Calu3 (cell line): ENCODE measurements around the gene EFCAB6. TPM values are rescaled to one million over a fixed set of nuclear protein-coding genes. Genes with fewer than 3 reads are reported as not detected.

ENCODE experiments used
- BruUV-seq: library from RNA; stranded (reverse); fragments of 400-500 nt; replicated peaks from 2 replicates; lab custom pipeline; 2021; lab: Mats Ljungman, UMichigan
- CTCF ChIA-PET: fragments of 300-600 bp; sonication (Branson Sonifier 250); formaldehyde crosslinking; loops from one replicate; lab custom pipeline; 2022; ENCODE audit warnings: antibody characterized with exemption; lab: Charles Lee
- DNase-seq: peaks from one replicate; pipeline ENCODE4 v3.0.0; 2022
- H3K27ac Mint-ChIP-seq: one replicate; pipeline ENCODE4 v1.8.0; 2022; ENCODE audit warnings: mixed read lengths; ENCODE audit not compliant: unreplicated experiment
- H3K27me3 Mint-ChIP-seq: one replicate; pipeline ENCODE4 v1.8.0; 2022; ENCODE audit warnings: mixed read lengths; ENCODE audit not compliant: unreplicated experiment
- H3K36me3 Mint-ChIP-seq: one replicate; pipeline ENCODE4 v1.8.0; 2022; ENCODE audit warnings: mild to moderate bottlenecking, moderate library complexity, mixed read lengths; ENCODE audit not compliant: insufficient read depth, unreplicated experiment
- H3K4me1 Mint-ChIP-seq: one replicate; pipeline ENCODE4 v1.8.0; 2022; ENCODE audit warnings: mild to moderate bottlenecking, low read depth, mixed read lengths; ENCODE audit not compliant: unreplicated experiment
- H3K4me3 Mint-ChIP-seq: one replicate; pipeline ENCODE4 v1.8.0; 2022; ENCODE audit warnings: mild to moderate bottlenecking, low read depth, moderate library complexity, mixed read lengths; ENCODE audit not compliant: unreplicated experiment
- H3K9me3 Mint-ChIP-seq: one replicate; pipeline ENCODE4 v1.8.0; 2022; ENCODE audit warnings: low read depth, mixed read lengths; ENCODE audit not compliant: unreplicated experiment
- CTCF ChIP-seq: fragments of 200-600 bp; IDR thresholded peaks from one replicate; pipeline ENCODE4 v1.8.0; 2022; ENCODE audit warnings: antibody characterized with exemption; ENCODE audit not compliant: unreplicated experiment
- intact Hi-C: fragments of 100-400 bp; cut with micrococcal nuclease; formaldehyde crosslinking; loops from one replicate; pipeline ENCODE4 v1.10.0; 2022; ENCODE audit not compliant: unreplicated experiment
- total RNA-seq: library from RNA; stranded (reverse); gene quantifications from 2 replicates; pipeline ENCODE4 v1.2.3, GENCODE V29; 2022

EFCAB6 gene
- total RNA-seq, 1 experiment from 2014 or later: 2.2 TPM

DNA sequence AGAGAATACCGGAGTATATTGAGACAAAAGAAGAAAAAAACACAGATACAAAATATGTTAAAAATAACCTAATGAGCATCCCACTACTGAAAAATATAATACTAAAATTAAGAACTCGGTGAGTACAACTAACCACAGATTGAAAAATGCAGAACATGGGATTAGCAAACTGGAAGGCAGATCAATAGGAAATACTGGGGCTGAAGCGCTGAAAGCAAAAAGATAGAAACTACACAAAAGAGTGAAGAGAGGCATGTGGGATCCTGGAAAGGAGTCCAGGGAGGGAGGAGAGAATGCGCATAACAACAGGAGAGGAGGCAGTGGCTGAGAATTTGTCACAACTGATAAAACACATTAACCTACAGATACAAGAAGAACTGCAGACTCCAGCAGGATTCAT, 159.3 kb downstream of the EFCAB6 start:
- H3K27me3 Mint-ChIP-seq: peaks cover 53% of the 10 kb centered on the region
- no peaks in the 10 kb centered on the region for H3K4me1 Mint-ChIP-seq
- H3K9me3 Mint-ChIP-seq: peaks cover 6% of the 10 kb centered on the region
- CTCF ChIA-PET: interaction anchor here (0.6 to 0.9 kb wide), 2 partner anchors 11 to 105 kb away, joined by 3 read pairs; no protein-coding TSS in a partner anchor
- TF ChIP-seq CTCF: no peak
- H3K27ac Mint-ChIP-seq: no peak overlapping the region
- no peak overlapping the region for H3K4me3 Mint-ChIP-seq
- no peaks in the 10 kb centered on the region for H3K36me3 Mint-ChIP-seq
- intact Hi-C loops: no loop called here
- BruUV-seq: no TSS peak
- no peak for DNase-seq

DNA sequence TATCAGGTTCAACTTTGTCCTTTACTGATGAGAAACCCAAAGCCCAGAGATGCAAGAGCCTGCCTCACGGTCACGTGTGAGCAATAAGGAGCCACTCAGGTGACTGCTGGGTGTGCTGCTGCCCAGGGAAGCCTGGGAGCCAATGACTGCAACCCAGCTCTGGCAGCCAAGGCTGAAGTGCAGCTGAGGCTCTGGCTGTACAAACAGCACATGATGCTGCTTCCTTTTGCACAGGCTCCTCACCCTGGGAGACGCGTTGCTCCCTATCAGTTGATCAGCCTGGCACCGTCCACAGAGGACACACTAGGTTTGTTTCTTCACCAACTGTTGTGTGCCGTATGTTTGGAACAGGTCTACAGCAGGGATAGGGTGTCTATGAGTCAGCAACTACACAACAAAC, 168.7 kb downstream of the EFCAB6 start:
- TF ChIP-seq CTCF: no peak
- no peak for DNase-seq
- no peak overlapping the region for H3K4me3 Mint-ChIP-seq
- peaks cover 38% of the 10 kb centered on the region for H3K27me3 Mint-ChIP-seq
- CTCF ChIA-PET: no interaction called here
- BruUV-seq: no TSS peak
- H3K27ac Mint-ChIP-seq: no peak overlapping the region
- no peaks in the 10 kb centered on the region for H3K36me3 Mint-ChIP-seq
- intact Hi-C loops: no loop called here
- no peaks in the 10 kb centered on the region for H3K4me1 Mint-ChIP-seq
- peaks cover 6% of the 10 kb centered on the region for H3K9me3 Mint-ChIP-seq

DNA sequence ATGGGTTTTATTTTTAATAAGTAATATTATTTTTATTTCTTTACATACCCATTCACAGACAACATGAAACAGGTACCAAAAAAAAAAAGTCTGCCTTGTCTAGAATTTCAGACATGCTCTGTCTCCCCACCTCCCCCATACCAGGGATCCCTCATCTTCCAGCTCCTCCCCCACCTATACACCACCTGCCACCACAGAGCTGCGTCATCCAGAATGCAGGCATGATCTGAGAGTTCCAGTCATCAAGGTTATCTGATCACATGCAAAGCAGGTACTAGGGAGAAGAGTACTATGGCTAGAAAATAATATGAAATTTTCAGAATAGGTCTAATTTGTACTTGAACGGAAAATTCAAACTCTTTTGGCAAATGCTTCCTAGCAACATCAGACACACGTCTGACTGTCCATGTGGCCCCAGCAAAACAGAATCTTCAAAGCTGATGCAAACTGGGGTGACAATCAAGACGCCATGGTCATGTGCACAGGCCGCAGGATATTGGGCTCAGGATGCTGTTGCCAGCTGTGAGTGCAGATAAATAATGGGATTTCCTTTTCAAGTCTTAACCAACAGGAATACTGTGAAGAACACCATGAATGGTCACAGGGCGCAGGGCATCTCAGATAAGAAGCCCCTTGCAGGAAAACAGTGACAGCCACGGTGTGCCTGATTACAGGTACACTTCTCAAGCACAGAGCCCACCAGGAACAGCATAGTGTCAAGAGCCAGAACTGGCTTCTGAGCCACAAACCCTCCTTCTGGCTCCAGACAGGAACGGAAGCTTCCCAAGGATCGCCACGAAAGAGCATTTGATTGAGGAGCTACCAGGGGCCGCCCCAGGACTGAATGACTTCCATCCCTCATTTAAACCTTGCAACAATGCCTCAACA, 169.5 kb downstream of the EFCAB6 start:
- CTCF ChIA-PET: no interaction called here
- Mint-ChIP-seq H3K9me3 (peaks cover 6% of the 10 kb centered on the region), H3K27me3 (peaks cover 31% of the 10 kb centered on the region), H3K4me3 (no peak overlapping the region), H3K36me3 (no peaks in the 10 kb centered on the region), H3K4me1 (no peaks in the 10 kb centered on the region), H3K27ac (no peak overlapping the region)
- no peak for DNase-seq
- intact Hi-C loops: no loop called here
- no TSS peak for BruUV-seq
- no peak for TF ChIP-seq CTCF

GRCh38 chr22:43639228-43639948, 172.7 kb downstream of the EFCAB6 start:
- H3K36me3 Mint-ChIP-seq: no peaks in the 10 kb centered on the region
- BruUV-seq: no TSS peak
- CTCF ChIA-PET: no interaction called here
- intact Hi-C loops: no loop called here
- H3K4me3 Mint-ChIP-seq: no peak overlapping the region
- TF ChIP-seq CTCF: no peak
- no peaks in the 10 kb centered on the region for H3K4me1 Mint-ChIP-seq
- H3K9me3 Mint-ChIP-seq: peaks cover 6% of the 10 kb centered on the region
- no peak for DNase-seq
- H3K27me3 Mint-ChIP-seq: peaks cover 26% of the 10 kb centered on the region
- H3K27ac Mint-ChIP-seq: no peak overlapping the region
